CD4-positive, alpha-beta memory T cell (primary cell): ENCODE results near the gene USP13. TPM values are rescaled to one million over a fixed set of nuclear protein-coding genes. Genes with fewer than 3 reads are reported as not detected.
"Not testable (repeated sequence)": the region's sequence is repeated elsewhere in the genome, so short reads cannot be mapped to it uniquely, and the experiment has no call there.

ENCODE experiments used
- CTCF ChIA-PET: fragments of 350-600 bp; sonication (Branson Sonifier 250); formaldehyde crosslinking; loops from one replicate; lab custom pipeline; 2021; ENCODE audit warnings: inconsistent platforms; ENCODE audit not compliant: partially characterized antibody; lab: Charles Lee
- POLR2A ChIA-PET: fragments of 350-600 bp; sonication (Branson Sonifier 250); formaldehyde crosslinking; loops from one replicate; lab custom pipeline; 2021; ENCODE audit not compliant: partially characterized antibody; lab: Charles Lee
- DNase-seq, 5 donors: peaks; one replicate each; pipeline versions ENCODE4 v3.0.0 to v3.0.0-alpha.2; 2020 to 2022; ENCODE audit warnings: mixed read lengths in 1 of 5
- H3K27ac ChIP-seq: one replicate; pipeline ENCODE4 v1.7.0; 2013; ENCODE audit warnings: low read depth, low read length
- H3K27me3 ChIP-seq: 2 replicates; pipeline ENCODE4 v1.7.0; 2013; ENCODE audit warnings: mild to moderate bottlenecking, low read length, moderate library complexity; ENCODE audit not compliant: insufficient read depth
- H3K36me3 ChIP-seq: 2 replicates; pipeline ENCODE4 v1.7.0; 2013; ENCODE audit warnings: mild to moderate bottlenecking, low read length, moderate library complexity; ENCODE audit not compliant: insufficient read depth
- H3K4me1 ChIP-seq: 2 replicates; pipeline ENCODE4 v1.7.0; 2013; ENCODE audit warnings: mild to moderate bottlenecking, low read length, moderate library complexity; ENCODE audit not compliant: insufficient read depth
- H3K4me3 ChIP-seq, 2 donors: one replicate each; pipeline ENCODE4 v1.7.0; 2013; ENCODE audit warnings: low read length in 2 of 2, mild to moderate bottlenecking in 1 of 2
- H3K9me3 ChIP-seq, 2 donors: one replicate each; pipeline ENCODE4 v1.7.0; 2013; ENCODE audit warnings: low read length in 2 of 2, control low read depth in 1 of 2; ENCODE audit not compliant: control insufficient read depth in 1 of 2
- H3K27ac Mint-ChIP-seq, 7 donors: one replicate each; pipeline ENCODE4 v1.8.0; 2020 to 2021; ENCODE audit warnings: mixed read lengths in 7 of 7, mild to moderate bottlenecking in 6 of 7, inconsistent platforms in 3 of 7, moderate library complexity in 3 of 7
- H3K27me3 Mint-ChIP-seq, 2 donors: one replicate each; pipeline ENCODE4 v1.8.0; 2020 to 2021; ENCODE audit warnings: mixed read lengths in 2 of 2
- H3K36me3 Mint-ChIP-seq, 2 donors: one replicate each; pipeline ENCODE4 v1.8.0; 2020 to 2021; ENCODE audit warnings: mixed read lengths in 2 of 2, inconsistent platforms in 1 of 2, mild to moderate bottlenecking in 1 of 2
- H3K4me1 Mint-ChIP-seq, 4 donors: one replicate each; pipeline ENCODE4 v1.8.0; 2020 to 2021; ENCODE audit warnings: mixed read lengths in 4 of 4, mild to moderate bottlenecking in 1 of 4
- H3K4me3 Mint-ChIP-seq, 8 donors: one replicate each; pipeline ENCODE4 v1.8.0; 2020 to 2021; ENCODE audit warnings: mixed read lengths in 8 of 8, mild to moderate bottlenecking in 7 of 8, moderate library complexity in 6 of 8, inconsistent platforms in 3 of 8
- H3K9me3 Mint-ChIP-seq, 8 donors: one replicate each; pipeline ENCODE4 v1.8.0; 2020 to 2021; ENCODE audit warnings: mixed read lengths in 8 of 8, mild to moderate bottlenecking in 5 of 8, inconsistent platforms in 3 of 8, moderate library complexity in 1 of 8
- intact Hi-C: fragments of 100-400 bp; cut with micrococcal nuclease; formaldehyde crosslinking; loops from one replicate; pipeline ENCODE4 v1.15.1; 2023
- polyA plus RNA-seq, 2 donors: library from polyadenylated mRNA; unstranded; fragments of 300-500 nt; fragmentation: Illumina TruSeq; gene quantifications; one replicate each; pipeline ENCODE4 v1.2.3, GENCODE V29; 2021
- total RNA-seq, 2 experiments: library from RNA; stranded (reverse); gene quantifications; one replicate each; pipeline ENCODE4 v1.2.3, GENCODE V29; 2021

The USP13 gene
- total and polyA plus RNA-seq, 4 experiments from 2014 or later, result 5.3 to 11.6 (median 9.6) TPM

- intact Hi-C loops, result no loop called here
- Mint-ChIP-seq H3K27me3 (no peaks in the 10 kb centered on the region), H3K27ac (no peak overlapping the region), H3K9me3 (no peaks in the 10 kb centered on the region), H3K4me1 (no peaks in the 10 kb centered on the region), H3K4me3 (no peak overlapping the region), H3K36me3 (peaks cover 6 to 8% of the 10 kb centered on the region in 2 donors)
- ChIA-PET POLR2A (no interaction called here), CTCF (interaction anchor here (0.7 kb wide), 1 partner anchor 16 kb away, joined by 3 read pairs; no protein-coding TSS in a partner anchor)
- H3K27ac ChIP-seq, result no peak overlapping the region
- no peak overlapping the region for H3K4me3 ChIP-seq
- H3K9me3 ChIP-seq, result no peaks in the 10 kb centered on the region
- H3K27me3 ChIP-seq, result no peaks in the 10 kb centered on the region
- no peaks in the 10 kb centered on the region for H3K4me1 ChIP-seq
- H3K36me3 ChIP-seq, result no peaks in the 10 kb centered on the region
- DNase-seq, result no peak
These were observed 21.9 kb upstream of the USP13 start for GRCh38 chr3:179630753-179631451.

GRCh38 chr3:179640469-179640868 lies 12.4 kb upstream of the USP13 start:
- intact Hi-C loops, result no loop called here
- H3K27ac ChIP-seq, result no peak overlapping the region
- no peak for DNase-seq
- H3K9me3 ChIP-seq, result no peaks in the 10 kb centered on the region
- no peaks in the 10 kb centered on the region for H3K27me3 ChIP-seq
- POLR2A ChIA-PET, result no interaction called here
- H3K4me3 ChIP-seq, result no peak overlapping the region
- H3K4me1 ChIP-seq, result no peaks in the 10 kb centered on the region
- no peaks in the 10 kb centered on the region for H3K4me1 Mint-ChIP-seq
- peaks cover 0 to 2% (median 0%) of the 10 kb centered on the region in 8 donors for H3K9me3 Mint-ChIP-seq
- no peaks in the 10 kb centered on the region for H3K27me3 Mint-ChIP-seq
- CTCF ChIA-PET, result interaction anchor here (1.0 kb wide), 1 partner anchor 9 kb away, joined by 6 read pairs; no protein-coding TSS in a partner anchor
- no peak overlapping the region for H3K4me3 Mint-ChIP-seq
- peaks cover 0 to 3% of the 10 kb centered on the region in 2 donors for H3K36me3 Mint-ChIP-seq
- no peaks in the 10 kb centered on the region for H3K36me3 ChIP-seq
- H3K27ac Mint-ChIP-seq, result no peak overlapping the region

- Histone ChIP-seq H3K27ac (no peak overlapping the region), H3K36me3 (no peaks in the 10 kb centered on the region), H3K9me3 (no peaks in the 10 kb centered on the region), H3K4me1 (no peaks in the 10 kb centered on the region), H3K27me3 (no peaks in the 10 kb centered on the region), H3K4me3 (no peak overlapping the region)
- intact Hi-C loops, result no loop called here
- ChIA-PET CTCF (no interaction called here), POLR2A (no interaction called here)
- peaks cover 0 to 3% of the 10 kb centered on the region in 2 donors for H3K36me3 Mint-ChIP-seq
- H3K27ac Mint-ChIP-seq, result peak overlapping the region in 1 of 7 donors; percentile 4
- H3K4me3 Mint-ChIP-seq, result no peak overlapping the region
- H3K27me3 Mint-ChIP-seq, result no peaks in the 10 kb centered on the region
- peaks cover 0 to 2% (median 0%) of the 10 kb centered on the region in 8 donors for H3K9me3 Mint-ChIP-seq
- DNase-seq, result no peak
- H3K4me1 Mint-ChIP-seq, result no peaks in the 10 kb centered on the region
These were observed 10.0 kb upstream of the USP13 start for GRCh38 chr3:179642871-179643270.

- H3K4me3 ChIP-seq, intact Hi-C loops, H3K27me3 Mint-ChIP-seq, CTCF ChIA-PET, H3K9me3 Mint-ChIP-seq, H3K27ac Mint-ChIP-seq, DNase-seq, POLR2A ChIA-PET, H3K27me3 ChIP-seq, H3K9me3 ChIP-seq, H3K27ac ChIP-seq, H3K4me1 ChIP-seq, H3K36me3 Mint-ChIP-seq, H3K36me3 ChIP-seq, H3K4me3 Mint-ChIP-seq, H3K4me1 Mint-ChIP-seq: not testable (repeated sequence)
These were observed 9.0 kb upstream of the USP13 start for GRCh38 chr3:179643837-179644236.

- no peaks in the 10 kb centered on the region for H3K27me3 Mint-ChIP-seq
- no peaks in the 10 kb centered on the region for H3K9me3 Mint-ChIP-seq
- no peak overlapping the region for H3K4me3 ChIP-seq
- CTCF ChIA-PET, result no interaction called here
- H3K36me3 Mint-ChIP-seq, result no peaks in the 10 kb centered on the region
- intact Hi-C loops, result no loop called here
- no peaks in the 10 kb centered on the region for H3K9me3 ChIP-seq
- peaks cover 0 to 6% (median 2%) of the 10 kb centered on the region in 4 donors for H3K4me1 Mint-ChIP-seq
- H3K27me3 ChIP-seq, result no peaks in the 10 kb centered on the region
- no peak overlapping the region for H3K4me3 Mint-ChIP-seq
- H3K4me1 ChIP-seq, result no peaks in the 10 kb centered on the region
- H3K27ac Mint-ChIP-seq, result no peak overlapping the region
- H3K36me3 ChIP-seq, result no peaks in the 10 kb centered on the region
- DNase-seq, result no peak
- POLR2A ChIA-PET, result no interaction called here
- no peak overlapping the region for H3K27ac ChIP-seq
These were observed 6.7 kb upstream of the USP13 start for GRCh38 chr3:179646177-179646576.

GRCh38 chr3:179651687-179652446 lies 973 bp upstream of the USP13 start:
- Histone ChIP-seq H3K4me1 (peaks cover 21% of the 10 kb centered on the region), H3K27me3 (no peaks in the 10 kb centered on the region), H3K4me3 (peak overlapping the region in 1 of 2 donors; percentile 46), H3K36me3 (no peaks in the 10 kb centered on the region), H3K9me3 (no peaks in the 10 kb centered on the region), H3K27ac (peak overlapping the region; percentile 22)
- H3K4me1 Mint-ChIP-seq, result peaks cover 23 to 44% (median 32%) of the 10 kb centered on the region in 4 donors
- intact Hi-C loops, result loop anchor here (1.0 to 5.0 kb wide), 4 partner anchors 90 to 1335 kb away; partner anchors contain the start of genes ACTL6A, DNAJC19, PIK3CA and TTC14
- POLR2A ChIA-PET, result interaction anchor here (1.0 to 1.7 kb wide), 4 partner anchors 10 to 89 kb away, joined by 3 to 8 read pairs (median 4); partner anchors contain the start of genes ACTL6A, MRPL47 and NDUFB5
- peaks cover 11 to 12% of the 10 kb centered on the region in 2 donors for H3K36me3 Mint-ChIP-seq
- H3K27me3 Mint-ChIP-seq, result no peaks in the 10 kb centered on the region
- no peaks in the 10 kb centered on the region for H3K9me3 Mint-ChIP-seq
- H3K4me3 Mint-ChIP-seq, result peak overlapping the region; percentile 47 to 96 (median 82)
- H3K27ac Mint-ChIP-seq, result peak overlapping the region; percentile 51 to 91 (median 77)
- DNase-seq, result no peak
- CTCF ChIA-PET, result interaction anchor here (1.2 to 2.8 kb wide), 2 partner anchors 11 to 89 kb away, joined by 3 to 29 read pairs; partner anchors contain the start of gene ACTL6A
